H1 (cell line): ENCODE measurements around the gene PHKA2. TPM values are rescaled to one million over a fixed set of nuclear protein-coding genes. Genes with fewer than 3 reads are reported as not detected.

Source experiments
- ATF2 ChIP-seq: IDR thresholded peaks from 2 replicates; pipeline ENCODE4 v1.6.1; 2012; ENCODE audit warnings: low read length, inconsistent platforms
- CHD1 ChIP-seq: IDR thresholded peaks from 2 replicates; pipeline ENCODE4 v1.6.1; 2012; ENCODE audit warnings: low read depth, low read length, improper control_type of control experiment
- GABPA ChIP-seq: IDR thresholded peaks from 2 replicates; pipeline ENCODE4 v1.6.1; 2011; ENCODE audit warnings: mild to moderate bottlenecking, low read length, moderate library complexity, borderline replicate concordance; ENCODE audit not compliant: insufficient read depth
- RFX5 ChIP-seq: IDR thresholded peaks from 2 replicates; pipeline ENCODE4 v1.6.1; 2011; ENCODE audit warnings: low read depth, low read length, improper control_type of control experiment, borderline replicate concordance
- SIN3A ChIP-seq, 2 experiments: IDR thresholded peaks in 1 of 2; conservative IDR thresholded peaks in 1 of 2; 2 replicates each; pipeline ENCODE4 v1.6.1; 2011 to 2012; ENCODE audit warnings: low read length in 2 of 2, improper control_type of control experiment in 1 of 2, low read depth in 1 of 2, mild to moderate bottlenecking in 1 of 2
- polyA plus RNA-seq, 7 experiments: library from polyadenylated mRNA; depleted of rRNA in 3 of 7; stranded (reverse) in 5 of 7; unstranded in 2 of 7; fragments of >200 nt in 5 of 7; fragments of 200-250 nt in 2 of 7; gene quantifications; 1 replicate in 5 of 7; 2 replicates in 1 of 7; 4 replicates in 1 of 7; pipeline versions ENCODE4 v1.2.1 to v1.2.3, GENCODE V29; 2011 to 2013; ENCODE audit warnings: missing spikeins in 2 of 7, mixed read lengths in 2 of 7
- total RNA-seq: library from RNA; stranded (reverse); fragmentation: NEBNext Ultra II Directional; extraction: Animal tissue kit (Norgen Biotek cat#: 25700); gene quantifications from 2 replicates; pipeline ENCODE4 v1.2.1, GENCODE V29; 2021

Gene PHKA2
- total and polyA plus RNA-seq, 2 of the 8 experiments (the other 6 are each of a cell fraction or from before 2014, with no cell fraction given): 28.1 to 35.8 TPM

- no peak for TF ChIP-seq GABPA
- TF ChIP-seq CHD1: no peak
- no peak for TF ChIP-seq SIN3A (conservative IDR thresholded peaks at IDR 0.05 in 1 of 2, IDR thresholded peaks at IDR 0.05 in 1 of 2; ENCODE audit: low read depth in 1 of 2, low read length in 2 of 2)
- TF ChIP-seq ATF2: no peak
- TF ChIP-seq RFX5: no peak
These were observed 14.0 kb upstream of the PHKA2 start (continued) for GRCh38 chrX:18997916-18998315.
